Measurements from ENCODE around the gene EMC1. TPM values are rescaled to one million over a fixed set of nuclear protein-coding genes. Genes with fewer than 3 reads are reported as not detected.

EMC1 gene
- total RNA-seq, 3 donors from 2014 or later: 22.3 to 42.3 (median 32.3) TPM

- Histone ChIP-seq H3K27ac (no peak overlapping the region), H3K36me3 (peaks cover 20% of the 10 kb centered on the region), H3K4me3 (no peak overlapping the region), H3K9me3 (no peaks in the 10 kb centered on the region), H3K27me3 (no peaks in the 10 kb centered on the region), H3K4me1 (no peaks in the 10 kb centered on the region)
- no peak for TF ChIP-seq POLR2A (IDR thresholded peaks at IDR 0.05)
- TF ChIP-seq POLR2AphosphoS5 (IDR thresholded peaks at IDR 0.05): no peak
- no peak for TF ChIP-seq CTCF (IDR thresholded peaks at IDR 0.05)
- no peak for DNase-seq (ENCODE audit: low spot score in 2 of 2)
- intact Hi-C loops (cut with DNase I; ENCODE audit: low total_unique reads): no loop called here
Measured at GRCh38 chr1:19198820-19199219, 52.5 kb downstream of the EMC1 start.

- H3K36me3 ChIP-seq: peaks cover 20% of the 10 kb centered on the region
- no peak overlapping the region for H3K4me3 ChIP-seq
- TF ChIP-seq POLR2AphosphoS5 (IDR thresholded peaks at IDR 0.05) (no peak), CTCF (IDR thresholded peaks at IDR 0.05) (no peak), POLR2A (IDR thresholded peaks at IDR 0.05) (no peak)
- H3K4me1 ChIP-seq: no peaks in the 10 kb centered on the region
- no peaks in the 10 kb centered on the region for H3K9me3 ChIP-seq
- H3K27me3 ChIP-seq: no peaks in the 10 kb centered on the region
- intact Hi-C loops (cut with DNase I; ENCODE audit: low total_unique reads): no loop called here
- no peak for DNase-seq (ENCODE audit: low spot score in 2 of 2)
- H3K27ac ChIP-seq: no peak overlapping the region
Measured at GRCh38 chr1:19197845-19198244, 53.5 kb downstream of the EMC1 start.

- H3K4me3 ChIP-seq: no peak overlapping the region
- peaks cover 20% of the 10 kb centered on the region for H3K36me3 ChIP-seq
- H3K4me1 ChIP-seq: no peaks in the 10 kb centered on the region
- intact Hi-C loops (cut with DNase I; ENCODE audit: low total_unique reads): no loop called here
- DNase-seq (ENCODE audit: low spot score in 2 of 2): no peak
- no peak overlapping the region for H3K27ac ChIP-seq
- no peaks in the 10 kb centered on the region for H3K9me3 ChIP-seq
- no peaks in the 10 kb centered on the region for H3K27me3 ChIP-seq
- TF ChIP-seq POLR2A (IDR thresholded peaks at IDR 0.05): no peak
- TF ChIP-seq CTCF (IDR thresholded peaks at IDR 0.05): no peak
- TF ChIP-seq POLR2AphosphoS5 (IDR thresholded peaks at IDR 0.05): no peak
Measured at GRCh38 chr1:19196331-19196730, 55.0 kb downstream of the EMC1 start.

- Histone ChIP-seq H3K36me3 (peaks cover 15% of the 10 kb centered on the region), H3K27me3 (no peaks in the 10 kb centered on the region), H3K9me3 (no peaks in the 10 kb centered on the region), H3K4me3 (no peak overlapping the region), H3K27ac (no peak overlapping the region), H3K4me1 (no peaks in the 10 kb centered on the region)
- DNase-seq (ENCODE audit: low spot score in 2 of 2): no peak
- TF ChIP-seq POLR2A (IDR thresholded peaks at IDR 0.05) (no peak), POLR2AphosphoS5 (IDR thresholded peaks at IDR 0.05) (no peak), CTCF (IDR thresholded peaks at IDR 0.05) (no peak)
- intact Hi-C loops (cut with DNase I; ENCODE audit: low total_unique reads): no loop called here
Measured at GRCh38 chr1:19193004-19193403, 58.3 kb downstream of the EMC1 start.

GRCh38 chr1:19191811-19192210 lies 59.5 kb downstream of the EMC1 start:
- H3K9me3 ChIP-seq: no peaks in the 10 kb centered on the region
- H3K36me3 ChIP-seq: peaks cover 14% of the 10 kb centered on the region
- no peak for DNase-seq (ENCODE audit: low spot score in 2 of 2)
- no peak overlapping the region for H3K27ac ChIP-seq
- H3K4me1 ChIP-seq: no peaks in the 10 kb centered on the region
- no peak overlapping the region for H3K4me3 ChIP-seq
- no peaks in the 10 kb centered on the region for H3K27me3 ChIP-seq
- intact Hi-C loops (cut with DNase I; ENCODE audit: low total_unique reads): no loop called here
- TF ChIP-seq POLR2AphosphoS5 (IDR thresholded peaks at IDR 0.05): no peak
- no peak for TF ChIP-seq POLR2A (IDR thresholded peaks at IDR 0.05)
- no peak for TF ChIP-seq CTCF (IDR thresholded peaks at IDR 0.05)

Data from breast epithelium (tissue), 4 donors.